ENCODE data around the gene IST1. TPM values are rescaled to one million over a fixed set of nuclear protein-coding genes. Genes with fewer than 3 reads are reported as not detected.

Gene IST1
- total and polyA plus RNA-seq, 12 donors = 80.6 to 140 (median 103) TPM

DNA sequence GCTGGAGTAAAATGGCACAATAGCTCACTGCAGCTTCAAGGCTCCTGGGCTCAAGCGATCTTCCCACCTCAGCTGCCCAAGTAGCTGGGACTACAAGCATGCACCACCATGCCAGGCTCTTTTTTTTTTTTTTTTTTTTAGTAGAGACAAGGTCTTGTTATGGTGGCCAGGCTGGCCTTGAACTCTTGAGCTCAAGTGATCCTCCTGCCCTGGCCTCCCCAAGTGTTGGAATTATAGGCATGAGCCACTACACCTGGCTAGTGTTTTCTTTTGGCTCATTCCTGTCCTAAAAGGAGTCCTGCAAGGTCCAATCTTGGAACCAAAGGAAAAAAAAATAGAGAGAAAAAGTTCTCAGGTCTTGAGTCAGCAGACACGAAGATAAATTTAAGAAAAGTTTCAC lies 74.0 kb downstream of the IST1 start:
- no peaks in the 10 kb centered on the region for H3K9me3 ChIP-seq
- intact Hi-C loops (cut with DNase I) = loop anchor here in 2 of 10 donors (10.0 kb wide), 1 partner anchor 85 kb away; the partner anchor contains the start of gene ZNF821 (in 2 of the 2)
- no peak overlapping the region for H3K27ac ChIP-seq
- no peaks in the 10 kb centered on the region for H3K36me3 ChIP-seq
- no peaks in the 10 kb centered on the region for H3K27me3 ChIP-seq
- no peak overlapping the region for H3K4me3 ChIP-seq
- DNase-seq (no peak), ATAC-seq (no peak)
- no peaks in the 10 kb centered on the region for H3K4me1 ChIP-seq
- TF ChIP-seq CTCF (IDR thresholded peaks at IDR 0.05) = no peak
- WGBS, 2 donors = 87 to 91% methylated on average over 2 of the region's 2 CpGs

DNA sequence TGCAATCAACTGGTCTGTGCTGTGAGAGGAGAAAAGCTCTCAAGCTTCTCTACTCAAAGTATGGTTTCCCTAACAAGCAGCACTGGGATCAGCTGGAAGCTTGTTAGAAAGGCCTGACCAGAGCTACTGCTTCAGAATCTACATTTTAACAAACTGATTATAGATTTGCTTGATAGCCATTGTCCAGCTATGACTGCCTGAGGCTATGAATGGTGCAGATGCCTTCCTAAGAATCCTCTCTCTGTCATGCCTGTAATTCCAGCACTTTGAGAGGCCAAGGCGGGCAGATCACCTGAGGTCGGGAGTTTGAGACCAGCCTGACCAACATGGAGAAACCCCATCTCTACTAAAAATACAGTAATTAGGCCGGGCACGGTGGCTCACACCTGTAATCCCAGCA lies 76.2 kb downstream of the IST1 start:
- H3K27me3 ChIP-seq = no peaks in the 10 kb centered on the region
- H3K4me3 ChIP-seq = no peak overlapping the region
- 91 to 92% methylated on average over 4 of the region's 4 CpGs for WGBS, 2 donors
- ATAC-seq (no peak), DNase-seq (no peak)
- H3K4me1 ChIP-seq = no peaks in the 10 kb centered on the region
- no peak overlapping the region for H3K27ac ChIP-seq
- TF ChIP-seq CTCF (IDR thresholded peaks at IDR 0.05) = no peak
- no peaks in the 10 kb centered on the region for H3K9me3 ChIP-seq
- no peaks in the 10 kb centered on the region for H3K36me3 ChIP-seq
- intact Hi-C loops (cut with DNase I) = no loop called here

DNA sequence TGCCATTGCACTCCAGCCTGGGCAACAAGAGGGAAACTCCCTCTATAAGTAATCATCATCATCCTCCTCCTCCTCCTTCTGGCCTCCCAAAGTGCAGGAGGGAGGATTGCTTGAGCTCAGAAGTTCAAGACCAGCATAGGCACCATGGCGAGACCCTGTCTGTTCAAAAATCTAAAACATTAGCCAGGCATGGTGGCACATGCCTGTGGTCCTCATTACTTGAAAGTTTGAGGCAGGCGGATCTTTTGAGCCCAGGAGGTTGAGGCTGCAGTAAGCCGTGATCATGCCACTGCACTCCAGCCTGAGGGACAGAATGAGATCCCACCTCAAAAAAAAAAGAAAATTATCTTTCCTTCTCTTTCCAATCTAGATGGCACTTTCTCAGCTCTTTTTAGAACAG lies 77.0 kb downstream of the IST1 start:
- DNase-seq = no peak
- no peak for ATAC-seq
- Histone ChIP-seq H3K4me1 (no peaks in the 10 kb centered on the region), H3K27me3 (no peaks in the 10 kb centered on the region), H3K27ac (no peak overlapping the region), H3K36me3 (no peaks in the 10 kb centered on the region), H3K4me3 (no peak overlapping the region), H3K9me3 (no peaks in the 10 kb centered on the region)
- intact Hi-C loops (cut with DNase I) = no loop called here
- 85 to 90% methylated on average over 3 of the region's 3 CpGs for WGBS, 2 donors
- TF ChIP-seq CTCF (IDR thresholded peaks at IDR 0.05) = no peak

DNA sequence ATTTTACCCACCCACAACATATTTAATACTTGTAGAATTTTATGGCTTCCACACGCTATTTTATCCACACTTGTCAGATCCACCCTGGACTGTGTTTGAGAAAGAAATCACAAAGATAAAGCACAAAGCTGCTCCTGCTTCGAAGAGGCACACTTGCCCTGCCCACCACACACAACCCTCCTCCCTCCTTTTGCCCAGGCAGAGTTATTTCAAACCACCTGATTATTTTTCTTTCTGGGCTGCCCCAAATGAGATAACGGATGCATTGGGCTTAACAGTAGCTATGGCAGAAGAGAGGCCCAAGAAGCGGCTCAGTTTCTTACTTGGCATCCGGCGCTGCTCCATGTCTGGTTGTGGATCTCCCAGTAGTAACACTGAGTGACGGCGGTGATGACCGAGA lies 77.7 kb downstream of the IST1 start:
- intact Hi-C loops (cut with DNase I) = no loop called here
- Histone ChIP-seq H3K9me3 (no peaks in the 10 kb centered on the region), H3K4me1 (no peaks in the 10 kb centered on the region), H3K27ac (no peak overlapping the region), H3K27me3 (no peaks in the 10 kb centered on the region), H3K36me3 (no peaks in the 10 kb centered on the region), H3K4me3 (no peak overlapping the region)
- ATAC-seq = no peak
- TF ChIP-seq CTCF (IDR thresholded peaks at IDR 0.05) = no peak
- WGBS, 2 donors = 73 to 75% methylated on average over 9 of the region's 9 CpGs
- no peak for DNase-seq
